Measurements from ENCODE around the gene ABHD8.

ABHD8 gene

GRCh38 chr19:17333611-17334413 is 30.6 kb upstream of the ABHD8 start:
- peak; percentile 72 to 75 for DNase-seq

GRCh38 chr19:17332677-17333581 is 29.7 kb upstream of the ABHD8 start:
- peak; percentile 55 to 63 for DNase-seq

GRCh38 chr19:17332360-17332676 is 29.1 kb upstream of the ABHD8 start:
- DNase-seq: no peak

GRCh38 chr19:17331045-17331558 is 27.9 kb upstream of the ABHD8 start:
- DNase-seq: no peak

GRCh38 chr19:17330262-17331044 is 27.2 kb upstream of the ABHD8 start:
- DNase-seq: no peak

- no peak for DNase-seq
Measured at GRCh38 chr19:17329366-17330261, 26.4 kb upstream of the ABHD8 start.

- peak in 1 of 2 donors; percentile 50 for DNase-seq
Measured at GRCh38 chr19:17328517-17329365, 25.5 kb upstream of the ABHD8 start.

- DNase-seq: peak; percentile 58 to 71
Measured at GRCh38 chr19:17327654-17328516, 24.7 kb upstream of the ABHD8 start.

- no peak for DNase-seq
Measured at GRCh38 chr19:17327068-17327653, 23.9 kb upstream of the ABHD8 start.

- DNase-seq: no peak
Measured at GRCh38 chr19:17326595-17326966, 23.4 kb upstream of the ABHD8 start.

- DNase-seq: no peak
Measured at GRCh38 chr19:17325881-17326594, 22.8 kb upstream of the ABHD8 start.

GRCh38 chr19:17325133-17325532 is 21.9 kb upstream of the ABHD8 start:
- no peak for DNase-seq

- DNase-seq: no peak
Measured at GRCh38 chr19:17324357-17325114, 21.3 kb upstream of the ABHD8 start.

GRCh38 chr19:17323964-17324332 is 20.7 kb upstream of the ABHD8 start:
- DNase-seq: no peak

GRCh38 chr19:17323300-17323963 is 20.2 kb upstream of the ABHD8 start:
- DNase-seq: no peak

- DNase-seq: no peak
Measured at GRCh38 chr19:17322854-17323253, 19.6 kb upstream of the ABHD8 start.

- no peak for DNase-seq
Measured at GRCh38 chr19:17321655-17322489, 18.6 kb upstream of the ABHD8 start.
